SHP77 treated with DMSO at 0.1 percent for 48 hours (cell line): ENCODE data around the gene CDC14A.

Source experiments
- DNase-seq: peaks from one replicate; lab custom pipeline; 2025; lab: John Stamatoyannopoulos, UW

The CDC14A gene

DNA sequence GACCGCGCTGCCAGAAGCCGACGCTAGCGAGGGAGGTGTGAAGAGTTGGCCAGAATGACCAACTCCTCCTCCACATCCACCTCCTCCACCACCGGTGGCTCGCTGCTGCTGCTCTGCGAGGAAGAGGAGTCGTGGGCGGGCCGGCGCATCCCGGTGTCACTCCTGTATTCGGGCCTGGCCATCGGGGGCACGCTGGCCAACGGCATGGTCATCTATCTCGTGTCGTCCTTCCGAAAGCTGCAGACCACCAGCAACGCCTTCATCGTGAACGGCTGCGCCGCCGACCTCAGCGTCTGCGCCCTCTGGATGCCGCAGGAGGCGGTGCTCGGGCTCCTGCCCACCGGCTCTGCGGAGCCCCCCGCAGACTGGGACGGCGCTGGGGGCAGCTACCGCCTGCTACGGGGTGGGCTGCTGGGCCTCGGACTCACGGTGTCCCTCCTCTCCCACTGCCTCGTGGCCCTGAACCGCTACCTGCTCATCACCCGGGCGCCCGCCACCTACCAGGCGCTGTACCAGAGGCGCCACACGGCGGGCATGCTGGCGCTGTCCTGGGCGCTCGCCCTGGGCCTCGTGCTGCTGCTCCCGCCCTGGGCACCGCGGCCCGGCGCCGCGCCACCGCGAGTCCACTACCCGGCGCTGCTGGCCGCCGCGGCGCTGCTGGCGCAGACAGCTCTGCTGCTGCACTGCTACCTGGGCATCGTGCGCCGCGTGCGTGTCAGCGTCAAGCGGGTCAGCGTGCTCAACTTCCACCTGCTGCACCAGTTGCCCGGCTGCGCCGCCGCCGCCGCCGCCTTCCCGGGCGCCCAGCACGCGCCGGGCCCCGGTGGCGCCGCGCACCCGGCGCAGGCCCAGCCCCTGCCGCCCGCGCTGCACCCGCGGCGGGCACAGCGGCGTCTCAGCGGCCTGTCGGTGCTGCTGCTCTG is 186.9 kb downstream of the CDC14A start:
- no peak for DNase-seq

DNA sequence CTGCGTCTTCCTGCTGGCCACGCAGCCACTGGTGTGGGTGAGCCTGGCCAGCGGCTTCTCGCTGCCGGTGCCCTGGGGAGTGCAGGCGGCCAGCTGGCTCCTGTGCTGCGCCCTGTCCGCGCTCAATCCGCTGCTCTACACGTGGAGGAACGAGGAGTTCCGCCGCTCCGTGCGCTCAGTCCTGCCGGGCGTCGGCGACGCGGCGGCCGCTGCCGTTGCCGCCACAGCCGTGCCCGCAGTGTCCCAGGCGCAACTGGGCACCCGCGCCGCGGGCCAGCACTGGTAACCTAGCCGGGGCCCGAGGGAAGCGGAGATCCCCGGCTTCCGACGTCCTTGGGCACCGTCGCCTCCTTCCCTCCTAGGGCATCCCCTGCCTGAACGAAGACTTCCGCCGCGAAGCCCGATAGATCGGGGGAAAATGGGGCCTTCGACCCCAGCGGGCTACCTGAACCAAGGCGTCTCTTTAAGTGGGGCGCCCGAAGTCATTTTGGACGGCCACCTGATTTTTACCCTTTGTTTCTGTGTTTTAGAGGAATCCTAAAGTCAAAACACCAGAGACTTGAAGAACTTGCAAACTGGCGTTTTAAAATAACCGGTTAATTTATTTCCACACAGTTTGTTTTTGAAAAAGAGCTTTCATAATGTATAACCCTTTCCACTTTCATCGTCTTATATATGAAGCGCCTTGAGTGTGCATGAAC is 187.7 kb downstream of the CDC14A start:
- DNase-seq: no peak

DNA sequence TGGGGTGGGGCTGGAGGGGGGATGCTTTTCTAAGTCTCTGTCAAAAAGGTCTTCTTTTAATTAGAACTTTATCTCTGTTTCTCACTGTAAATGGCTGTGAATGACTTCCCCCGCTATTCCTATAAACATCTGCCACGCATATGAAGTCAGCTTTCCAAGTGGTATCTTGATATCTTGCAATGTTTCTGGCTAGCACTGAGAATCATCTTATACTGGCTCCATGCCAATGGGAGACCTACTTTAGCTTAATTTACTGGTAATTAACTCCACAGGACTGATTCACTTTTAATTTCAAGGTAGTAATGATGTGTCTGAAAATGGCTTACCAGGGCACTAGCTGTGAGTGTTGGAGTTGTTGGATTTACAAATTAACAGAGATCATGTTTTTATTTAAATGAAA is 190.0 kb downstream of the CDC14A start:
- DNase-seq: no peak

DNA sequence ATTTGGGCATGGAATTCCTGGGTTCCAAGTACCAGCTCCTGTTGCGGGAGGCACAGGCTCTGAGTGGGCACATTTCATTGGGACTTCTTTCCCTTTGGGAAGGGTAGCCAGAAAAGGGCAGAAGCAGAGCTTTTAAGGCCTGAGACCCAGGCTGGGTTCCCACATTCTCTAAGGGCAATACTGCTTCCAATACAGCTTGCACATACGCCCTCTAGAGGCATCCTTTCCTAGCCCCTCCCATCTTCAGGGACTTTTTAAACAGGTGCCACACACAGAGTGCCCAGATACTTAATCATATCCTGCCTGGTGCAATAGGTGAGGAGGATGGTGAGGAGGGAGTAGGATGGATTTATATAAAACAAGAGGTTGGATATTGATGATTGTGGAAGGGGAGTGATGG is 191.3 kb downstream of the CDC14A start:
- no peak for DNase-seq

DNA sequence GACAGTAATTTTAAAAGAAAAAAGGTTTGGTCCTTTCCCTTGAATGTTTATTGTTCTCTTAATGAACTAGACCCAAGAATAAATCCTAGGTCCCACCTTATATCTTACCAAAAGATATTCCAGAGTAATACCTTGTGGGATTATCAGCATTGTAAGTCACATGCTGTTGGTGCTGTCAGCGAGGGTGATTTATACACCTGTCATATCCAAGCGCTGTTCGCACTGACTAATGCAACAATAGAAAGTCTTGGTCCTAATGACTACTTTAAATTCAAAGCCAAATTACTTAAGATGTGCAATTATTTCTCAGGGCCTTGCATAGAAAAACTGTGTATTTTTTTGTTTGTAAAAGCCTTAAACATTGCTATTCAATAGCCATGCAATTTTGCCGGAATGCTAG is 192.5 kb downstream of the CDC14A start:
- no peak for DNase-seq

DNA sequence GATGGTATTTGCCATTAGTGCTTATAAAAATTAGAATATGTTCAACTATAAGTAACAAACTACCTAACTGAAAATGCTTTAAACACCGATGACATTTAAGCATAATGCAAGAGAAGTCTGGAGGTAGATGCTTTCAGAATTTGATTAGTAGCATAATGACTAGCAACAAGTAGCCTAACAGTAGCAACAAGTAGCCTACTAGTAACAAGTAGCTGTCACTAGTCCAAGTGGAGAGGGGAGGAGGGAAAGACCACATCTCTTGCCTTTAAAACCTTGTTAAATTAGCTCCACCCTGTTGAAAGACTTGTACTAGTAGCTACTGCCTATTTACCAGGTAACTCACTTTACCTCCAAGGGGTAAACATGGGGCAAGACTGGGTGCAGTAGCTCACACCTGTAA is 193.5 kb downstream of the CDC14A start:
- no peak for DNase-seq

DNA sequence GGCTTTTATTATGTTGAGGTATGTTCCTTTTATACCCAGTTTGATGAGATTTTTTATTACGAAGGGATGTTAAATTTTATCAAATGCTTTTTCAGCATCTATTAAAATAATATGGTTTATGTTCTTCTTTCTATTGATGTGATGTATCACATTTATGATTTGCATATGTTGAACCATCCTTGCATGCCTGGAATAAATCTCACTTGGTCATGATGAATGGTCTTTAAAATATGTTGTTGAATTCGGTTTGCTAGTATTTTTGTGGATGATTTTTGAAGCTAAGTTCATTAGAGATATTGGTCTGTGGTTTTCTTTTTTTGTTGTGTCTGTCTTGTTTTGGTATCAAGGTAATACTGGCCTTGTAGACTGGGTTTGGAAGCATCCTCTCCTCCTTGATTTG is 199.7 kb downstream of the CDC14A start:
- DNase-seq: no peak

DNA sequence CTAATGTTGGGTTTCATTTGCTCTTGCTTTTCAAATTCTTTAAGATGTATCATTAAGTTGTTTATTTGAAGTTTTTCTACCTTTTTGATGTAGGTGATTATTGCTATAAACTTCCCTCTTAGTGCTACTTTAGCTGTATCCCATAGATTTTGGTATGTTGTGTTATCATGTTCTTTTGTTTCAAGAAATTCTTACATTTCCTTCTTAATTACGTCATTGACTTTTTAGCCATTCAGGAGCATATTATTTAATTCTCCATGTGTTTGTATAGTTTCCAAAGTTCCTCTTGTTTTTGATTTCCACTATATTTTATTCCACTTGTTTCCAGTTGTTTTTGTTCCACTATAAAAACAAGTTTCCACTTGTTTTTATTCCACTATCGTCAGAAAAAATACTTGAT is 200.6 kb downstream of the CDC14A start:
- no peak for DNase-seq

DNA sequence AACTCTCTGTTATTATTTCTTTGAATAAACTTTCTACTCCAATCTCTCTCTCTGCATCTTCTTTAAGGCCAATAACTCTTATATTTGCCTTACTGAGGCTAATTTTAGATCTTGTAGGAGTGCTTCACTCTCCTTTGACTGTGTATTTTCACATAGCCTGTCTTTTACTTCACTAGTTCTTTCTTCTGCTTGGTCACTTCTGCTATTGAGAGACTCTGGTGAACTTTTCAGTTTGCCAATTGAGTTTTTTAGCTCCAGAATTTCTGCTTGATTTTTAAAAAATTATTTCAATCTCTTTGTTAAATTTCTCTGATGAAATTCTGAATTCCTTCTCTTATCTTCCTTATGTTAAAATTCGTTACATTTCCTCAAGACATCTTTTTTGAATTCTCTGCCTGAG is 203.9 kb downstream of the CDC14A start:
- no peak for DNase-seq

DNA sequence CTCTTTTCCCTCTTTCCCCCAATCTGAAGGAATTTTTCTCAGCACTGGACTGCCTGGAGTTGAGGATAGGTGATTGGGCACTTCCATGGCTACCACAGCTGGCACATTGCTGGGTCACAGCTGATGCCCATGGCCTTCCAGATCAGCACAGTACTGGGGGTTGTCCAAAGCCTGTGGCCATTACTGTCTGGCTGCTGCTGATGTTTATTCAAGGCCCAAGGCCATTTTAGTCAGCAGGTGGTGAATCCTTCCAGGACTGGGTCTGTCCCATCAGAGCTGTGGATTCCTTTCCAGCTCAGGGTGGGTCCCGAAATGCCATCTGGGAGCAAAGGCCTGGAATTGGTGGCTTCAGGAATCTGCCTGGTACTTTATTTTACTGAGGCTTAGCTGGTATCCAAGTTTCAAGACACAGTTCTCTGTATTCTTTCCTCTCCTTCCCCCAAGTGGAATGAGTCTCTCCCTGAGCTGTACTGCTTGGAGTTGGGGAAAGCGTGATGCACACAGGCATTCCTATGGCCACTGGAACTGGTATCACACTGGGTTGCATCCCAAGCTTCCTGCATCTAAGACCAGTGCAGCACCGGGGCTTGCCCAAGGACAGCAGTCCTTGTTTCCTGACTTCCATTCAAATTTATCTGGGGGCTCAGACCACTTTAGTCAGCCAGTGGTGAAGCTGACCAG is 204.8 kb downstream of the CDC14A start:
- DNase-seq: no peak

DNA sequence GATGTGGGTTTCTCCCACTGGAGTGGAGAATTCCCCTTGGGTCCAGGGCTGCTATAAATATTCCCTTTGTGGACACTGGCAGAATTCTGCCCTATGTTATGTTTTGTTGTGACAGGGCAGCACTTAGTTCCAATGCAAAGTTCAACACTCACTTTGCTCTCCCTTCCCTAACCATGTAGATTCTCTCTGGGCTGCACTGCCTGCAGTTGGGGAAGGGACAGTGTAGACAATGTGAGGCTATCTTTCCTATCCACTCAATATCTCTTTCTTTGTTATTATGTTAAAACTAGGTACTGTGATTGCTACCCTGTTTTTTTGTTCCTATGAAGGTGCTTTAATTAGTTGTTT is 205.3 kb downstream of the CDC14A start:
- no peak for DNase-seq

DNA sequence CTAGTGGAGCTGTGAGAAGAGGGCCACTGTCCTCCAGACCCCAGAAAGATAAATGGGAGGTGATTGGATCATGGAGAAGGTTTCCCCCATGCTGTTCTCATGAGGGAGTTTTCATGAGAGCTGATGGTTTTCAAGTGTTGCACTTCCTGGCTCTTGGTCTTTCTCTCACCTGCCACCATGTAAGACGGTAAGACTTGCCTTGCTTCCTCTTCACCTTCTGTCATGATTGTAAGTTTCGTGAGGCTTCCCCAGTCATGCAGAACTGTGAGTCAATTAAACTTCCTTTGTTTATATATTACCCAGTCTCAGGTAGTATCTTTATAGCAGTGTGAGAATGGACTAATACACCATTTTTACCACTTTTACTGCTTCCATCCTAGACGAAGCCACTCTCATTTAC is 213.2 kb downstream of the CDC14A start:
- DNase-seq: no peak

DNA sequence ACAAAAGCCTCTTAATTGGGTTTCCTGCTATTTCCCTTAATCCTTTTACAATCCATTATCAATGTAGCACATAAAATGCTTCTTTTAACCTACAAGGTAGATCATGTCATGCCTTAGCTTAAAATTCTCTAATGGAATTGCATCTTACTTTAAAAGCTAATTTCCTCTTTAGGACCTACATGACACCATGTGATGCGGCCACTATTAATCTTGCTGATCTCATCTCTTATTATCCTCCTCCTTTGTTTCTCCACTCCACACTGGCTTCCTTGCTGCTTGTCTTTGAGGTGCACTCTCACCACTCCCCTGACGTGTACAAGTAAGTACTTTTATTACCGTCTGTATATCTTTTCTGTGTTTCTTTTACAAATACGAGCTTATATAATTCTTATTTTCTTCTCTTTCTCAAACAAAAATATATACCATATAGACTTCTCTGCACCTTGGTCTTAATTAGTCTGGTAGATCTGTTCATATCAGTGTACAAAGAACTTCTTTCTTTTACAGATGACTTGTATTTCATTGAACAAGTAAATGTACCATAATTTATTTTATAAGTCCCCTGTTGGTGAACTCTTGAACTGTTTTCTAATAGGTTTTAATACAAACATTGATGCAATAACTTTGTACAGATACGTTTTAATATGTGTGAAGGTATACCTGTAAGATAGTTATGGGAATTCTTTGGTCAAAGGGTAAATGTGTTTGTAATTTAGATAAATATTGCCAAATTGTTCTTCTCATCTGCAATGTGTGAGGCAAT is 213.8 kb downstream of the CDC14A start:
- no peak for DNase-seq

DNA sequence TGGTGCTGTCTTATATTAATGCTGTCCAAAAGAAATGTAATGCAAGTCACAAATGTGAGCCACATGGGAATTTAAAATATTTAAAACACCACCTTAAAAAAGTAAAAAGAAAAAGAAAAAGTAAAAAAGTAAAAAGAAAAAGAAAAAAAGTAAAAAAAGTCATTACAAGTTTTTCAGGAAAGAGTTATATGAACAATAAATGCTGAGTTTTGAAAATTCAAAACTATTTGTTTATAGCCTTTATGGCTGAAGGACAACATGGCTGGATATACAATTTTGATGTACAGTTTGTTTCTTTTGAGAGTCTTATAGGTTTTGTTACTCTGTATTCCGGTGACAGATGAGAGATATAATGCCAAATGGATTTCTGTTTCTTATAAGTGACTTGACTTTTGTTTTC is 214.8 kb downstream of the CDC14A start:
- DNase-seq: no peak
